Measurements from ENCODE around the gene PHF24. TPM values are rescaled to one million over a fixed set of nuclear protein-coding genes. Genes with fewer than 3 reads are reported as not detected.
"Not testable (repeated sequence)": the region's sequence is repeated elsewhere in the genome, so short reads cannot be mapped to it uniquely, and the experiment has no call there.

Gene PHF24
- total and polyA plus RNA-seq, 2 of the 4 experiments (the other 2 are of a cell fraction): 0.02 TPM; not detected in 1

GRCh38 chr9:35002623-35003022 lies 44.5 kb downstream of the PHF24 start:
- peaks cover 11% of the 10 kb centered on the region; the same call in 1 of the 2 replicates for H3K9me1 ChIP-seq (ENCODE audit: insufficient read depth, low read length)
- H3K14ac ChIP-seq (replicated peaks; ENCODE audit: low read depth, low read length): no peak overlapping the region
- no peaks in the 10 kb centered on the region for H4K20me1 ChIP-seq (ENCODE audit: insufficient read depth, low read length)
- no peak for ATAC-seq (ENCODE audit: low read depth)
- H3K23ac ChIP-seq (ENCODE audit: low read depth, low read length): no peak overlapping the region
- peaks cover 7% of the 10 kb centered on the region for H3K4me1 ChIP-seq (ENCODE audit: control insufficient read depth, insufficient read depth, low read length)
- peaks cover under 1 to 3% of the 10 kb centered on the region in 2 experiments; a peak in 1 of 4 replicates for H3K79me1 ChIP-seq (ENCODE audit: low read depth in 1 of 2, low read length in 2 of 2)
- no peak overlapping the region for H2BK20ac ChIP-seq (ENCODE audit: low read depth, low read length)
- no peak overlapping the region for H2BK15ac ChIP-seq (ENCODE audit: low read depth, low read length)
- no peak overlapping the region for H3K4ac ChIP-seq (ENCODE audit: low read depth, low read length)
- no peak for DNase-seq
- H3K9me3 ChIP-seq (ENCODE audit: control insufficient read depth, insufficient read depth, low read length): no peaks in the 10 kb centered on the region
- TF ChIP-seq MAZ (IDR thresholded peaks at IDR 0.05; ENCODE audit: borderline replicate concordance, low read depth, low read length) (no peak), MXI1 (IDR thresholded peaks at IDR 0.05; ENCODE audit: borderline replicate concordance, low read depth, low read length) (no peak), CEBPB (IDR thresholded peaks at IDR 0.05; ENCODE audit: low read depth, low read length) (no peak), FOS (IDR thresholded peaks at IDR 0.05; ENCODE audit: low read depth, low read length) (no peak)
- H4K8ac ChIP-seq (ENCODE audit: low read depth in 2 of 2, low read length in 2 of 2): no peak overlapping the region
- no peak overlapping the region for H2AK9ac ChIP-seq (replicated peaks; ENCODE audit: low read depth, low read length, poor library complexity)
- no peak overlapping the region for H3K56ac ChIP-seq (ENCODE audit: extremely low read depth, insufficient read depth, low read length)
- no peak overlapping the region for H2AFZ ChIP-seq (replicated peaks; ENCODE audit: low read length, poor library complexity)
- H3K27me3 ChIP-seq (ENCODE audit: control insufficient read depth, insufficient read depth, low read length): no peaks in the 10 kb centered on the region
- intact Hi-C loops (cut with micrococcal nuclease): no loop called here
- H2BK5ac ChIP-seq (ENCODE audit: low read depth, low read length, poor library complexity, severe bottlenecking): no peak overlapping the region
- no peak overlapping the region for H3K18ac ChIP-seq (ENCODE audit: low read depth, low read length)
- BruUV-seq (replicated peaks): no TSS peak
- H3K4me2 ChIP-seq (ENCODE audit: low read depth, low read length): no peak overlapping the region
- H4K5ac ChIP-seq (ENCODE audit: low read depth, low read length): no peak overlapping the region
- no peak overlapping the region for H2AK5ac ChIP-seq (ENCODE audit: low read depth, low read length)
- H4K91ac ChIP-seq (ENCODE audit: insufficient read depth, low read depth, low read length): no peak overlapping the region
- H3K9ac ChIP-seq (ENCODE audit: low read depth, low read length): no peak overlapping the region
- ChIA-PET POLR2A (ENCODE audit: unreplicated experiment) (no interaction called here), CTCF (interaction anchor here (1.2 kb wide), 1 partner anchor 103 kb away, joined by 3 read pairs; no protein-coding TSS in a partner anchor)
- in situ Hi-C loops (cut with MboI; ENCODE audit: low sequenced_read_pairs): no loop called here
- dilution Hi-C loops (cut with HindIII; ENCODE audit: low sequenced_read_pairs, unreplicated experiment): no loop called here
- no peak overlapping the region for H3K27ac ChIP-seq (ENCODE audit: insufficient read depth, low read length)
- H3K36me3 ChIP-seq (ENCODE audit: control insufficient read depth, insufficient read depth, low read length): peaks cover 3% of the 10 kb centered on the region
- H3K4me3 ChIP-seq (ENCODE audit: insufficient read depth, low read depth, low read length): no peak overlapping the region
- H2BK120ac ChIP-seq (ENCODE audit: low read depth, low read length): no peak overlapping the region

GRCh38 chr9:35004299-35004698 lies 46.2 kb downstream of the PHF24 start:
- H3K56ac ChIP-seq (ENCODE audit: extremely low read depth, insufficient read depth, low read length); H2AFZ ChIP-seq (replicated peaks; ENCODE audit: low read length, poor library complexity); H4K20me1 ChIP-seq (ENCODE audit: insufficient read depth, low read length); H2BK20ac ChIP-seq (ENCODE audit: low read depth, low read length); ATAC-seq (ENCODE audit: low read depth); in situ Hi-C loops (cut with MboI; ENCODE audit: low sequenced_read_pairs); intact Hi-C loops (cut with micrococcal nuclease); H2BK5ac ChIP-seq (ENCODE audit: low read depth, low read length, poor library complexity, severe bottlenecking); H2AK5ac ChIP-seq (ENCODE audit: low read depth, low read length); H3K14ac ChIP-seq (replicated peaks; ENCODE audit: low read depth, low read length); DNase-seq; H3K4me1 ChIP-seq (ENCODE audit: control insufficient read depth, insufficient read depth, low read length); H4K91ac ChIP-seq (ENCODE audit: insufficient read depth, low read depth, low read length); POLR2A ChIA-PET (ENCODE audit: unreplicated experiment); H3K9me3 ChIP-seq (ENCODE audit: control insufficient read depth, insufficient read depth, low read length); H3K23ac ChIP-seq (ENCODE audit: low read depth, low read length); CTCF ChIA-PET; H2BK120ac ChIP-seq (ENCODE audit: low read depth, low read length); H3K18ac ChIP-seq (ENCODE audit: low read depth, low read length); H3K36me3 ChIP-seq (ENCODE audit: control insufficient read depth, insufficient read depth, low read length); H3K4me2 ChIP-seq (ENCODE audit: low read depth, low read length); dilution Hi-C loops (cut with HindIII; ENCODE audit: low sequenced_read_pairs, unreplicated experiment); H2BK15ac ChIP-seq (ENCODE audit: low read depth, low read length); H4K8ac ChIP-seq (ENCODE audit: low read depth in 2 of 2, low read length in 2 of 2); BruUV-seq (replicated peaks); H3K27me3 ChIP-seq (ENCODE audit: control insufficient read depth, insufficient read depth, low read length); H3K27ac ChIP-seq (ENCODE audit: insufficient read depth, low read length); H2AK9ac ChIP-seq (replicated peaks; ENCODE audit: low read depth, low read length, poor library complexity); H4K5ac ChIP-seq (ENCODE audit: low read depth, low read length); H3K4ac ChIP-seq (ENCODE audit: low read depth, low read length); H3K79me1 ChIP-seq (ENCODE audit: low read depth in 1 of 2, low read length in 2 of 2); H3K4me3 ChIP-seq (ENCODE audit: insufficient read depth, low read depth, low read length); H3K9ac ChIP-seq (ENCODE audit: low read depth, low read length): not testable (repeated sequence)
- 79% methylated on average over 10 of the region's 14 CpGs; no CpG with 5 or more reads in 1 of the 2 experiments for WGBS, 2 experiments (ENCODE audit: extremely low coverage in 2 of 2, insufficient read length in 1 of 2)
- 0 out of 2 replicates have a peak, but pooled peaks cover 11% of the 10 kb centered on the region for H3K9me1 ChIP-seq (ENCODE audit: insufficient read depth, low read length)
